Islet of Langerhans (tissue), 1 donor: Measurements from ENCODE around the gene LMBR1.
"Not testable (repeated sequence)": the region's sequence is repeated elsewhere in the genome, so short reads cannot be mapped to it uniquely, and the experiment has no call there.

Experiments used
- FAIRE-seq: peaks from one replicate; lab custom pipeline; 2011; peaks lifted over from hg19 to GRCh38; lab: Jason Lieb, UNC

The LMBR1 gene

DNA sequence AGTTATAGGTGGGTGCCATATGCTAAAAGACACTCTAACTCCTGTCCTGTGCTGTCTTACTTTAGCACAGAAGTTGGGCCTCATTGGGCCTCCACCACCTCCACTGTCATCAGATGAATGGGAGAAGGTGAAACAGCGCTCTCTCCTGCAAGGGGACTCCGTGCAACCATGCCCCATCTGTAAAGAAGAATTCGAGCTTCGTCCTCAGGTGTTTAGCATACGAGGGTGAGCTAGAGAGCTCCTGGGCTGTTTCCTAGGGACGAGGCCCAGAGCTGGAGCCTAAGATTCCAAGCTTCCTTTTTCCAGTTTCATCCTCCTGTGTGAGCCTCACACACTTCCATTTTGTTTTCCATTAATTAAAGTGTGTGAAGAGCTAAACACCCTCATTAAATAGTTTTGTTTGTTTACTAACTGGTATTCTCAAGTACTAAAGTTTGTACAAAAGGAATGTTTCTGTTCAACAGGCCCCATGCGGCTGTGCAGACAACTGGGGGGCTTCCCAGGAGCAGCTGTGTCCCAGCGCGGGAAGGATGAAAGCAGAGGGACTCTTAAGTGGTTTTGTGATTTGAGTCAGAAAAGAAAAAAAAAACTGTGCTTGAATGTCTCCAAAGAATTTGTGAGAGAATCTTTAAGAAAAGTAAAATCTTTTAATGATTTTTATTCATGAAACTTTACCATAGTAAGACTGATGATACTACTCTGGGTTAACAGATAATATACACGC lies 238.3 kb downstream of the LMBR1 start:
- no peak for FAIRE-seq

DNA sequence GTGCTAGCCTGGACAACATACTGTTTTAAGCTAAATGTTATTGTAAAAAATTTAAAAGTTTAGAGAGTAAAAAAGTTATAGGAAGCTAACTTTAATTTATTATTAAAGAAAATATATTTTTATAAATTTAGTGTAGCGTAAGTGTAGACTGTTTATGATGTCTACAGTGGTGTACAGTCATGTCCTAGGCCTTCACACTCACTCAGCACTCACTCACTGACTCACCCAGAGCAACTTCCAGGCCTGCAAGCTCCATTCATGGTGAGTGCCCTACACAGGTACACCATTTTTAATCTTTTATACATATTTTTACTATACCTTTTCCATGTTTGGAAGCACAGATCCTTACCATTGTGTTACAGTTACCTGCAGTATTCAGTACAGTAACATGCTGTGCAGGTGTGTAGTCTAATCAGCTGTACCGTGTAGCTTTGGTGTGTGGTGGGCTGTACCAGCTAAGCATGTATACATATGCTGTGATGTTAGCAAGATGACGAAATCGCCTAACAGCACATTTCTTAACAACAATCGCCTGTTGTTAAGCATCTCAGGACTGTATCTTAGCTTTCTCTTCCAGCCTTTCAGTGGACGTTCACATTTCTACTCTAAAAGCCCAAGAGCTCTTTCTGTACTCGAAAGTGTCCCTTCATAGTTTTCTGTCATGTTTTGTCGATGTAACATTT lies 240.0 kb downstream of the LMBR1 start:
- FAIRE-seq = no peak

DNA sequence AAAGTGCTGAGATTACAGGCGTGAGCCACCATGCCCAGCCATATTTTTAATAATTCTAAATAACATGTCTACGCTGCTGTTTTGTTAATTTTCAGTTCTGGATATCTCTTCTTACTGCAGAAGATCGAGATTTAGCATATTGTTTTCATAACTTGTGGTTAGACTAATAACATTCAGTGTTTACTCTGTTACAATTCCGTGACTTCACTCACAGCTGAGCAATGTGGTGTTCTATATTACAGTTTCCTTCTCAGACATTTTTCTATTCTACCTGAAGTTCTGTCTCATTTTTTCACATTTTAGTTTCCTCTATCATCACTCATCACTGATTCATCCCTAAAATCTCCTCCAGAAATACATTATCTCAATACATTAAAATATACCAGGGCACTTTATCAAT lies 241.5 kb downstream of the LMBR1 start:
- no peak for FAIRE-seq

DNA sequence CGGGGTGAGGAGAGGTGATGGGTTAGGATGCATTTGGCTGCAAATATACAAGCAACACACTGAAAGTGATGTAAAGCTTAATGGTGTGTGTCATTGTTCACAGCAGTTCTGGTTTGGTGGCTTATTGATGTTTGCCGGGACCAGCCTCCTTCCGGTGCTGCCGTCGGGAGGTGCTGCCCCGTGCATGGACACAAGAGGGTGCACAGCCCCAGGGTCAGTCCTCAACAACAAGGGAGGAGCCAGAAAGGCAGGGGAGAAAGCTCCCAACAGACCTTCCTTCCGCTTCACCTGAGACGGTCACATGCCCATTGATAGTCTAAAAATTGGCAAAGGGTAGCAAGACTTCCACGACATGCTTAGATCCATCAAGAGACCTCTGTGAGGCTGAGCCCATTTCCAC lies 242.9 kb downstream of the LMBR1 start:
- FAIRE-seq = peak; percentile 17

DNA sequence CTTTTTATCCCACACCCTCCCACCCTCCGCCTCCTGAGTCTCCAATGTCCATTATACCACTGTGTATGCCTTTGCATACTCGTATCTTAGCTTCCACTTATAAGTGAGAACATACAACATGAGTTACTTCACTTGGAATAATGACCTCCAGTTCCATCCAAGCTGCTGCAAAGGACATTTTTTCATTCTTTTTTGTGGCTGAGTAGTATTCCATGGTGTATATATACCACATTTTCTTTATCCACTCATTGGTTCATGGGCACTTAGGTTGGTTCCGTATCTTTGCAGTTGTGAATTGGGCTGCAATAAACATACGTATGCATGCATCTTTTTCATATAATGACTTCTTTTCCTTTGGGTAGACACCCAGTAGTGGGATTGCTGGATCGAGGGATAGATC lies 245.7 kb downstream of the LMBR1 start:
- not testable (repeated sequence) for FAIRE-seq

DNA sequence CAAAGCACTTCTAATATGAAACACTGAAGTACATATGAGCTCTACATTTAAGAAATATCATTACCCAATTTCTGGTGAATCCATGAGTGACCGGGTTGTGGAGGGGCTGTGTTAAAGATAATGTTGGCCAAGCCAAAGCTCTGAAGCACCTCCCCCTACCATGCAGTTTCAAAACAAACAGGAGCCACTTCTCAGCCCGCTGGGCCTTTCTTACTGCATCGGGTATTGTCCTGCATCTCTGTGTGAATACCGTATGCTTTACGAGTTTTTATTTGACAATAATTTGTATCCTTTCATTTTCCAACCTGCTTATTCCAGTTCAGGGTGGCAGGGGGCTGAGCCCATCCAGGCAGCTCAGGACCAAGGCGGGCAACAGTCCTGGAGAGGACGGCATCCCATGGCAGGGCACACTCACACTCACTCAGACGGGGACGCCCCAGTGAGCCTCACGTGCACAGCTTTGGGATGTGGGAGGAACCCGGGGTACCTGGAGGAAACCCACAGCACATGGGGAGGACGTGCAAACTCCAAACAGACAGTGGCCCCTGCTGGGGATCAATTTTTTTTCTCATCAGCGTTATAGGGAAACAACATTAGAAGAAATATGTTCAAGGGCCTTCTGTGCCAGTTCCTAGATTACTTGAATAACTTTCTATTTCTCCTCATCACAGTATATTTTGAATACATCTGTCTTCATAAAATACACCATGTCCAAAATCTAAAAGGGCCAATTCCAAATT lies 250.5 kb downstream of the LMBR1 start:
- no peak for FAIRE-seq

DNA sequence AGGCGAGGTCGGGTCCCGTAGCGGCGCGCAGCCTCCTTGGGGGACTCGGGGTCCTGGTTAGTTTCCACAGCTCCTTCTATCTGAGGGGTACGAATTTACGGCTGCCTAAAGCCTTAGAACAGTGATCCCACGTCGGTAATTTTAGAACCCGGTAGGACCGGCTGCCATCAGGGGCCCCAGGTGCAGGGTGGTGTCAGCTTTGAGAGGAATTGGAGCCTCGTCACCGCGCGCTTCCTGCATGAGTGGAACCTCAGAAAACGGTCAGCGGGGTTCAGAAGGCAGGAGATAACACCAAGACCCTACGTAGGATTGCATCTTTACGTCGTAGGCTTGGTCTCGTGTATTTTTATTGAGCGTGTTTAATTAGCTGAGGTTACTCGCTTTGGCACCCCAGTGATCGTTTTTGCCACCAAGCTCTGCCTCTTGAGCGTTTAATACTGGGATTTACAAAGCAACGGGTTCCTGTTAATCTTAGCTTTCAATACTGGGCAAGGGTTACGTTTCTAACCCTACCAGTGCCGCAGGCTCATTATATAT lies 252.0 kb downstream of the LMBR1 start:
- no peak for FAIRE-seq

DNA sequence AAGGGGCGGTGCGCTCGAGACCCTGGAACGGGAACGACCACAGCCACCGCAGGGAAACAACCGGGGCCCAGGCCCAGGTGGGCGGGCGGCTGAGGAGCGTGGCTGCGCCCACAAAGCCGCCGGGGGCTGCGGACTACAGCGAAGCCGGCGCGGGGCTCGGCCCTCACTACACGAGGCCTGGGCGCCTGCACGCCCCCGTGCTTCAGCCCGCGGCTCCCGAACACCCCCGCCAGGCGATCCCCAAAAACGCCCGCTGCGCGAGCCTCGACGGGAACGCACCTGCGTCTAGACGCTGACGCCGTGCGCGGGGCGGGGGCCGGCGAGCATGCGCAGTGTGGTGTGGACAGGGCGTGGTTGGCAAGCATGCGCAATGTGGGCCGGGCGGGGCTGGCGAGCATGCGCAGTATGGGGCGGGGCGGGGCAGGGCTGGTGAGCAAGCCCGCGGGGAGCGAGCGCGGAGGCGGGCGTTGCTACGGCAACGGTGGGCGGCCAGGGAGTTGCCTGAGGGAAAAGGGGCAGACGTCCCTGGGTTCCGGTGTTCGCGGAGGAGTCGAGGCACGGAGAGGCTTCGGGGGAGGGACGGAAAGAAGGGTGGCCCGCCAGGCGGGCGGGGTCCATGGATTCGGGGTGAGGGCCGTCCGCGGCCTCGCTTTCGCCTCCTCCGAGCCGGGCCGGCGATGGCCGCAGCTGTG lies 252.6 kb downstream of the LMBR1 start, which contains the start of gene RNF32:
Gene RNF32, plus strand, starts transcription at position 518 of the 692 bp plus-strand sequence. CDS start 3,104 bp downstream, outside the sequence.
- no peak for FAIRE-seq

DNA sequence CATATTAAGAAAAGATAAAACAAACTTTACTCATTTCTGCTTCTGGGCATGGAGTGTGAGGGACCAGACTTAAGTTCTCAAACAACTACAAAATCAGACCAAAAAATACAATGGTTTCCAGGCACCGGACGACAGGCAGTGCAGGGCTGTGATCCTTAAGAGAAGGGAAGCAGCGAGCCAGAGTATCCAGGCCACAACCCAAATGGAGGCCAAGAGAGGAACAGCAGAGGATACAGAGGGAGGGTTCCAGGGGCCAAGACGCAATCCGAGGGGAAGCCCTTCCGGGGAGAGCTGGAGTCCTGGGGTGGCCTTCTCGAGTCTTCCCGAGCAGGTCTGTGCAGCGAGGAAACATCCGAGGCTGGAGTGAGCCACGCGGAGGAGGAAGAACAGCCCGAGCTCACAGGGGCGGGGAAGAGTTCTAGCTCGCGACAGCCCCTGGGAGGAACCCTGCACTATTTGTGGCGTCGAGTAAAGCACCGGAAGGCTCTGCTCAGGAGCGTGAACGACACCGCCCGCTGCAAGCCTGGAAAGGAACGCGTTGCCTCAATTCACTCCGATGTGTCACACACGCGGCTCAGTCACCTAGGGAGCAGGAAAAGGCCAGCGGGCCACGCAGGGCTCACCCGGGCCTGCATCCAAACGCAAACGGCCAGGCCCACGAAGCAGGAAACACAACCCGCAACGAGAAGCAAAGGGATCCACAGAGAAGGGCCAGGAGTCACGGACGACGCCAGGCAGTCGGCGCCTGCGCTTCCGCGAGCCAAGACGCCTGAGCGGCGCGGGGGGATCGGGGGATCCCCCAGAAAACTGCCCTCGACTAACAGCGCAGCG lies 253.3 kb downstream of the LMBR1 start:
- FAIRE-seq = no peak

DNA sequence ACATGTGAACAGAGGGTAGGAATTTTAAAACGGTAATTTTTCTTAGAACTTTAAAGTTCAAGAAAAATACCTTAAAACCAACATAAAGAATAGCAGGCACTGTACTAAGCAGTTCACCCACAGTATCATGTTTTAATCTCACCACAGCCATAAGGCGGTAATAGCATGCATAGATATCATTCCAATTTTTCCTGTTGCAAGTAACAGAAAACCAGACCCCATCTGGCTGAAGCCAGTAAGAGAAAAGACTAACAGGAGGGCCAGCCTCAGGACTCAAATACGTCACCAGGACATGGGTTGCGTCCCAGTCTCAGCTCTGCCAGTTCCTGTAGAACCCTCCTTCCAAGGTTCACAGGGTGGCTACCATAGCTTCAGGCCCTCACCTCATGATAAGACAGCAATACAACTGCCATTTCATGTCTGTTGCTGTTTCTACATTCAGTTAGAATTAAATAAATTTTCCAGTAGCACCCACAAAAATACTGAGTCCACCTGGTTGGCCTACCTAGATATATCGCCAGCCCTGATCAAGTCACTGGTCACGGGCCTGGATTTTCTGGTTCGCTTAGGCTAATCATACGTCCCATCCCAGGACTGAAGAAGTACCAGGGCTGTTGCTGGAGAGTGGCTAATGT lies 254.4 kb downstream of the LMBR1 start:
- FAIRE-seq = no peak

DNA sequence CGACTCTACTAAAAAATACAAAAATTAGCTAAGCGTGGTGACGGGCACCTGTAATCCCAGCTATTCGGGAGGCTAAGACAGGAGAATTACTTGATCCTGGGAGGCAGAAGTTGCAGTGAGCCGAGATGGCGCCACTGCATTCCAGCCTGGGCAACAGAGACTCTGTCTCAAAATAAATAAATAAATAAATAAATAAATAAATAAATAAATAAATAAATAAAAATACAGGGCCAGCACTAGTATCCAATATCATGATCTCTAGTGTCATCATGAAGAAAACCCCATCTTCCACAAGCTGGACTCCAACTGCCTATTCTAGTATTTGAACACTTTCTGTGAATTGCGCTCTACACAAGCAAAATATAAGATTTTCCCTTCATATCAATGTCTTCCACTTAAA lies 255.9 kb downstream of the LMBR1 start:
- not testable (repeated sequence) for FAIRE-seq

DNA sequence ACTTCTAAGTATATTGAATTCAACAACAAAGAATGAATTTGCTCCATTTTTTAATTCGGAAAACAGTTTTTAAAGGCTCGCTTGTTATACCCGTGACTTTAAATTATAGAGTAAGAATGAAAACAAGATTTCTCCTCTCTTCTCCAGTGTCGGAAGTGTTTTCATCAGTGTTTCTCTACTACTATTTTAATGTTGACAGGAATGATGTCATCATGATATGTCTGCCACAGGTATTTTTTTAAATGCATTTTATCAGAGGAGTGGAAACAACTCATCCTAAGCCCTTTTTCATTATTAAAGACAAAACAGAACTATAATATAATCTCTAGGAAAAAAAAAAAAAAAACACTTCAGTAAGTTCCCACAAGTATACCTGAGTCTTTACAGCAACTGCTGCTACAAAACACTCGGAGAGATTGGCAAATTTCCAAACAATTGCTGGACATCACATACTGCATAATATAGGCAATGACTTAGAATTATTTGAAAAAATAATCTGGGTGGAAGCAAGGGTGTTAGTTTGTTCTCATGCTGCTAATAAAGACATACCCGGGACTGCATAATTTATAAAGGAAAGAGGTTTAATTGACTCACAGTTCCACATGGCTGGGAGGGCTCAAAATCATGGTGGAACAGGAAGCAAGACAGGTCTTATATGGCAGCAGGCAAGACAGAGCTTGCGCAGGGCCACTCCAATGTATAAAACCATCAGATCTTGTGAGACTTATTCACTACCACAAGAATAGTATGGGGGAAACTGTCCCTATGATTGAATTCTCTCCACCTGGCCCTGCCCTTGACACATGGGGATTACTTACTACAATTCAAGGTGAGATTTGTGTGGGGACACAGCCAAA lies 257.2 kb downstream of the LMBR1 start:
- no peak for FAIRE-seq

DNA sequence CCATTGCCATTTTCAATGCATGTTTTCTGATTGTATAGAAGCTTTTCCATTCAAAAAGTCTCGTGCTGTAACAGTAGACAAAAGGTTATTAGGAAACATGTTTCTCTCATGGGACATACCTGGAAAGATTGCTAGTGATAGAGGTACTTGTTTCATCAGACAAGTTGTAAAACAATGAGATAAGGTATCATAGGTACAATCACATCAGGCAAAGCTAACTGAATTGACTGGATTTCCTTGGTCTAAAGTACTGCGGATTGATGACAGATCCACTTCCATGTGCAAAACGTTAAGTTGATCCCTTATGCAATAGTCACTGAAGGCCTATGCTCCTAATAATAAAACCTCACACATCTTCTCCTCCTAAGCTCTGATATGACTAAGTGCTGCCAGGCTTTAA lies 258.9 kb downstream of the LMBR1 start:
- FAIRE-seq = no peak

DNA sequence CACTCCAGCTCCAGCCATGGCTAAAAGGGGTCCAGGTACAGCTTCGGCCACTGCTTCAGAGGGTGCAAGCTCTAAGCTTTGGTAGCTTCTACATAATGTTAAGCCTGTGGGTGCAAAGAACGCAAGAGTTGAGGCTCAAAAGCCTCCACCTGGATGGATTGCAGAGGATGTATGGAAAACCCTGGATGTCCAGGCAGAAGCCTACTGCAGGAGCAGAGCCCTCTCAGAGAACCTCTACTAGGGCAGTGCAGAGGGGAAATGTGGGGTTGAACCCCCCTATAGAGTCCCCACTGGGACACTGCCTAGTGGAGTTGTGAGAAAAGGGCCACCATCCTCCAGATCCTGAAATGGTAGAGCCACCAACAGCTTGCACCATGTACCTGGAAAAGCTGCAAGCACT lies 263.1 kb downstream of the LMBR1 start:
- no peak for FAIRE-seq

DNA sequence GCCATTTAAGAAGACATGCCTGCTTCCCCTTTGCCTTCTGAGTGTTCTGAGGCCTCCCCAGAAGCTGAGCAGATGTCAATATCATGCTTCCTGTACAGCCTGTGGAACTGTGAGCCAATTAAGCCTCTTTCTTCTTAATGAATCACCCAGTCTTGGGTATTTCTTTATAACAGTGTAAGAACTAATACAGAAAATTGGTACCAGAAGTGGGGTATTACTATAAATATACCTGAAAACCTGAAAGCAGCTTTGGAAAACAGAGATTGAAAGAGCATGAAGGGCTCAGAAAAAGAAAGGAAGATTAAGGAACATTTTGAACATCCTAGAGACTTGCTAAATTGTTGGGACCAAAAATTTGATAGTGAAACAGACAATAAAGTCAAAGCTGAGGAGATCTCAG lies 264.4 kb downstream of the LMBR1 start:
- FAIRE-seq = no peak
